ENCODE results near the gene RCBTB2.

GRCh38 chr13:48492470-48493065, 40.3 kb downstream of the RCBTB2 start:
- no peak for TF ChIP-seq CTCF (IDR thresholded peaks at IDR 0.05 in 4 of 5, conservative IDR thresholded peaks at IDR 0.05 in 1 of 5)
- TF ChIP-seq POLR2A (IDR thresholded peaks at IDR 0.05): no peak

All from gastrocnemius medialis (tissue), 4 donors.